HEK293 (cell line): ENCODE results near the gene NEK11.

Source experiments
- CTCF ChIA-PET: fragments of 350-600 bp; formaldehyde crosslinking; extraction: SDS; loops from one replicate; lab custom pipeline; 2021; ENCODE audit warnings: antibody characterized with exemption; lab: Yijun Ruan, JAX
- POLR2A ChIA-PET: fragments of 300-600 bp; formaldehyde crosslinking; extraction: SDS; loops from one replicate; lab custom pipeline; 2020; ENCODE audit warnings: antibody characterized with exemption, inconsistent platforms; lab: Yijun Ruan, JAX
- H3K27ac ChIP-seq: fragments of 200-500 bp; sonication (Bioruptor generic); 2 replicates; pipeline ENCODE4 v1.5.1; 2014; ENCODE audit warnings: low read depth, low read length, control low read depth, inconsistent platforms; ENCODE audit errors: extremely low read depth
- H3K36me3 ChIP-seq, 2 experiments: fragments of 200-500 bp in 1 of 2; sonication (Bioruptor generic) in 1 of 2; 1 replicate in 1 of 2; 2 replicates in 1 of 2; pipeline ENCODE4 v1.5.1; 2014 to 2017; ENCODE audit warnings: inconsistent platforms in 2 of 2, low read length in 2 of 2; ENCODE audit not compliant: control insufficient read depth in 2 of 2, insufficient read depth in 1 of 2
- H3K4me1 ChIP-seq: fragments of 200-500 bp; sonication (Bioruptor generic); 2 replicates; pipeline ENCODE4 v1.5.1; 2014; ENCODE audit warnings: mild to moderate bottlenecking, low read length, inconsistent platforms; ENCODE audit not compliant: control insufficient read depth, insufficient read depth
- H3K4me3 ChIP-seq: 2 replicates; pipeline ENCODE4 v1.5.1; 2011; ENCODE audit warnings: low read depth, mild to moderate bottlenecking, control low read depth, low read length, moderate library complexity
- H3K9me3 ChIP-seq: fragments of 200-500 bp; sonication (Bioruptor generic); 2 replicates; pipeline ENCODE4 v1.5.1; 2014; ENCODE audit warnings: low read depth, low read length, inconsistent platforms; ENCODE audit not compliant: control insufficient read depth, insufficient read depth
- BCL11B ChIP-seq: fragments of 450-650 bp; formaldehyde crosslinking; IDR thresholded peaks from 2 replicates; pipeline ENCODE4 v1.5.1; 2016; ENCODE audit warnings: low read depth, missing biosample characterization, missing genetic modification characterization
- GFI1B ChIP-seq: fragments of 450-650 bp; formaldehyde crosslinking; IDR thresholded peaks from 2 replicates; pipeline ENCODE4 v1.5.1; 2016; ENCODE audit warnings: missing biosample characterization, missing genetic modification characterization
- KLF1 ChIP-seq: fragments of 450-650 bp; formaldehyde crosslinking; IDR thresholded peaks from 2 replicates; pipeline ENCODE4 v1.5.1; 2016; ENCODE audit warnings: missing biosample characterization, missing genetic modification characterization
- ZBTB7A ChIP-seq: fragments of 450-650 bp; formaldehyde crosslinking; IDR thresholded peaks from 2 replicates; pipeline ENCODE4 v1.5.1; 2016; ENCODE audit warnings: low read depth, missing biosample characterization, missing genetic modification characterization
- ZFP41 ChIP-seq: fragments of 450-650 bp; formaldehyde crosslinking; IDR thresholded peaks from 2 replicates; pipeline ENCODE4 v1.5.1; 2016; ENCODE audit warnings: missing biosample characterization, missing genetic modification characterization, borderline replicate concordance
- ZNF169 ChIP-seq: fragments of 450-650 bp; formaldehyde crosslinking; IDR thresholded peaks from 2 replicates; pipeline ENCODE4 v1.5.1; 2016; ENCODE audit warnings: missing biosample characterization, missing genetic modification characterization
- ZNF202 ChIP-seq: fragments of 450-650 bp; formaldehyde crosslinking; IDR thresholded peaks from 2 replicates; pipeline ENCODE4 v1.5.1; 2016; ENCODE audit warnings: missing biosample characterization, missing genetic modification characterization, borderline replicate concordance
- ZNF416 ChIP-seq: fragments of 450-650 bp; formaldehyde crosslinking; IDR thresholded peaks from 2 replicates; pipeline ENCODE4 v1.5.1; 2016; ENCODE audit warnings: missing biosample characterization, missing genetic modification characterization
- ZNF426 ChIP-seq: fragments of 450-650 bp; formaldehyde crosslinking; IDR thresholded peaks from 2 replicates; pipeline ENCODE4 v1.5.1; 2017; ENCODE audit warnings: missing biosample characterization, missing genetic modification characterization, mild to moderate bottlenecking, inconsistent platforms, moderate library complexity
- ZNF48 ChIP-seq: fragments of 450-650 bp; formaldehyde crosslinking; IDR thresholded peaks from 2 replicates; pipeline ENCODE4 v1.5.1; 2016; ENCODE audit warnings: missing biosample characterization, missing genetic modification characterization
- ZNF529 ChIP-seq: fragments of 450-650 bp; formaldehyde crosslinking; IDR thresholded peaks from 2 replicates; pipeline ENCODE4 v1.5.1; 2017; ENCODE audit warnings: missing genetic modification characterization, missing biosample characterization; ENCODE audit not compliant: insufficient replicate concordance
- ZNF560 ChIP-seq: fragments of 450-650 bp; formaldehyde crosslinking; IDR thresholded peaks from 2 replicates; pipeline ENCODE4 v1.5.1; 2017; ENCODE audit warnings: missing biosample characterization, missing genetic modification characterization, borderline replicate concordance
- ZNF660 ChIP-seq: fragments of 450-650 bp; IDR thresholded peaks from 2 replicates; pipeline ENCODE4 v1.5.1; 2018; ENCODE audit warnings: missing biosample characterization, mild to moderate bottlenecking, missing genetic modification characterization
- ZNF670 ChIP-seq: fragments of 450-650 bp; formaldehyde crosslinking; IDR thresholded peaks from 2 replicates; pipeline ENCODE4 v1.5.1; 2016; ENCODE audit warnings: missing biosample characterization, missing genetic modification characterization, low read depth
- ZNF785 ChIP-seq: fragments of 450-650 bp; formaldehyde crosslinking; IDR thresholded peaks from 2 replicates; pipeline ENCODE4 v1.5.1; 2016; ENCODE audit warnings: missing biosample characterization, missing genetic modification characterization
- ZNF830 ChIP-seq: fragments of 450-650 bp; IDR thresholded peaks from 2 replicates; pipeline ENCODE4 v1.5.0; 2018; ENCODE audit warnings: missing biosample characterization, missing genetic modification characterization, low read depth, mild to moderate bottlenecking, moderate library complexity
- ZNF843 ChIP-seq: fragments of 450-650 bp; formaldehyde crosslinking; IDR thresholded peaks from 2 replicates; pipeline ENCODE4 v1.5.1; 2016; ENCODE audit warnings: missing biosample characterization, missing genetic modification characterization
- TF ChIP-seq, protein P1 (sequence below): fragments of 450-650 bp; formaldehyde crosslinking; IDR thresholded peaks from 2 replicates; pipeline ENCODE4 v1.5.1; 2016; ENCODE audit warnings: missing biosample characterization, missing genetic modification characterization
- TF ChIP-seq, protein P2 (sequence below): fragments of 450-650 bp; formaldehyde crosslinking; IDR thresholded peaks from 2 replicates; pipeline ENCODE4; 2016; ENCODE audit warnings: missing biosample characterization, missing genetic modification characterization
- TF ChIP-seq, protein P3 (sequence below): fragments of 450-650 bp; formaldehyde crosslinking; IDR thresholded peaks from 2 replicates; pipeline ENCODE4 v1.5.1; 2017; ENCODE audit warnings: missing biosample characterization, missing genetic modification characterization

Gene NEK11

DNA sequence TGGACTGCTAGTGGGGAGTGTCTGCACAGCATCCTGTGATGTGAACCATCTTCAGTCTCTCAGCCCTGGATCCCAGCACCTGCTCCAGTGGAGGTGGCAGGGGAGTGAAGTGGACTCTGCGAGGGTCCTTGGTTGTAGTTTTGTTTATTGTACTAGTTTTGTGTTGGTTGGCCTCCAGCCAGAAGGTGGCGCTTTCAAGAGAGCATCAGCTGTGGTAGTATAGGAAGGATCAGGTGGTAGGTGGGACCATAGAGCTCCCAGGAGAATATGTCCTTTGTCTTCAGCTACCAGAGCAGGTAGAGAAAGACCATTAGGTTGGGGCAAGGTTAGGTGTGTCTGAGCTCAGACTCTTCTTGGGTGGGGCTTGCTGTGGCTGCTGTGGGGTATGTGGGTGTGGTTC, 20.9 kb downstream of the NEK11 start:
- POLR2A ChIA-PET, result no interaction called here
- Histone ChIP-seq H3K9me3 (no peaks in the 10 kb centered on the region), H3K36me3 (no peaks in the 10 kb centered on the region), H3K27ac (no peak overlapping the region), H3K4me3 (no peak overlapping the region), H3K4me1 (no peaks in the 10 kb centered on the region)
- TF ChIP-seq KLF1 (0 out of 2 replicates have a peak, but pooled peaks have one; percentile 12), ZNF670 (tag by site-specific recombination) (no peak), ZNF169 (tag by site-specific recombination) (no peak), ZNF830 (tag by site-specific recombination) (no peak)
- TF ChIP-seq, protein P1, sequence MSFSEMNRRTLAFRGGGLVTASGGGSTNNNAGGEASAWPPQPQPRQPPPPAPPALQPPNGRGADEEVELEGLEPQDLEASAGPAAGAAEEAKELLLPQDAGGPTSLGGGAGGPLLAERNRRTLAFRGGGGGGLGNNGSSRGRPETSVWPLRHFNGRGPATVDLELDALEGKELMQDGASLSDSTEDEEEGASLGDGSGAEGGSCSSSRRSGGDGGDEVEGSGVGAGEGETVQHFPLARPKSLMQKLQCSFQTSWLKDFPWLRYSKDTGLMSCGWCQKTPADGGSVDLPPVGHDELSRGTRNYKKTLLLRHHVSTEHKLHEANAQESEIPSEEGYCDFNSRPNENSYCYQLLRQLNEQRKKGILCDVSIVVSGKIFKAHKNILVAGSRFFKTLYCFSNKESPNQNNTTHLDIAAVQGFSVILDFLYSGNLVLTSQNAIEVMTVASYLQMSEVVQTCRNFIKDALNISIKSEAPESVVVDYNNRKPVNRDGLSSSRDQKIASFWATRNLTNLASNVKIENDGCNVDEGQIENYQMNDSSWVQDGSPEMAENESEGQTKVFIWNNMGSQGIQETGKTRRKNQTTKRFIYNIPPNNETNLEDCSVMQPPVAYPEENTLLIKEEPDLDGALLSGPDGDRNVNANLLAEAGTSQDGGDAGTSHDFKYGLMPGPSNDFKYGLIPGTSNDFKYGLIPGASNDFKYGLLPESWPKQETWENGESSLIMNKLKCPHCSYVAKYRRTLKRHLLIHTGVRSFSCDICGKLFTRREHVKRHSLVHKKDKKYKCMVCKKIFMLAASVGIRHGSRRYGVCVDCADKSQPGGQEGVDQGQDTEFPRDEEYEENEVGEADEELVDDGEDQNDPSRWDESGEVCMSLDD (tag by site-specific recombination), result no peak
- CTCF ChIA-PET, result interaction anchor here (0.5 to 0.8 kb wide), 4 partner anchors 15 to 387 kb away, joined by 3 to 5 read pairs (median 3); no protein-coding TSS in a partner anchor

DNA sequence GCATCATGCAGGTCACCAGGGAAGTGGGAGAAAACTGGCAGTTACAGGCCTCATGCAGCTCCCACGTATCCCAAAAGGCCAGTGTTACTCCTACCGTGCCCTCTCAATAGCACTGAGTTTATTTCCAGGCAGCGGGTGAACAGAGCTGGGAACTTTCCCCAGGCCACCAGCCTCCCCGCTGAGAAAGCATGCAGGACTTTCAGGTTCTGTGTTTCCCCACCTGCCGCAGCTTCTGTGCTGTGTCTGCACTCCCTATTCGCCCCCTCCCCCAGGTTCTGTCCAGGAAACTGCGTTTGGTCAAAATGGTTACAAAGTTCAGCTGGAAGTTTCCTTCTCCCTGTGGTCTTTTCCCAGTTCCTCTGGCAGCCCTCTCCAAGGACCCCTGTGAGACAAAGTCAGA, 21.4 kb downstream of the NEK11 start:
- CTCF ChIA-PET, result interaction anchor here (0.5 to 0.8 kb wide), 5 partner anchors 16 to 1223 kb away, joined by 3 to 5 read pairs (median 3); no protein-coding TSS in a partner anchor
- H3K36me3 ChIP-seq, result no peaks in the 10 kb centered on the region
- no peak overlapping the region for H3K27ac ChIP-seq
- H3K4me1 ChIP-seq, result no peaks in the 10 kb centered on the region
- no peaks in the 10 kb centered on the region for H3K9me3 ChIP-seq
- TF ChIP-seq GFI1B (no peak), ZNF660 (tag by site-specific recombination) (no peak), ZNF426 (tag by site-specific recombination) (no peak), ZNF843 (tag by site-specific recombination) (no peak), ZNF529 (tag by site-specific recombination) (no peak), ZNF416 (tag by site-specific recombination) (no peak), ZBTB7A (tag by site-specific recombination) (no peak), BCL11B (no peak), ZNF785 (tag by site-specific recombination) (no peak), ZFP41 (tag by site-specific recombination) (no peak), ZNF202 (tag by site-specific recombination) (no peak), ZNF560 (tag by site-specific recombination) (no peak), ZNF48 (tag by site-specific recombination) (no peak)
- TF ChIP-seq, protein P2, sequence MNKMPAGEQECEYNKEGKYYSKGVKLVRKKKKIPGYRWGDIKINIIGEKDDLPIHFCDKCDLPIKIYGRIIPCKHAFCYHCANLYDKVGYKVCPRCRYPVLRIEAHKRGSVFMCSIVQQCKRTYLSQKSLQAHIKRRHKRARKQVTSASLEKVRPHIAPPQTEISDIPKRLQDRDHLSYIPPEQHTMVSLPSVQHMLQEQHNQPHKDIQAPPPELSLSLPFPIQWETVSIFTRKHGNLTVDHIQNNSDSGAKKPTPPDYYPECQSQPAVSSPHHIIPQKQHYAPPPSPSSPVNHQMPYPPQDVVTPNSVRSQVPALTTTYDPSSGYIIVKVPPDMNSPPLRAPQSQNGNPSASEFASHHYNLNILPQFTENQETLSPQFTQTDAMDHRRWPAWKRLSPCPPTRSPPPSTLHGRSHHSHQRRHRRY (tag by site-specific recombination), result no peak
- TF ChIP-seq, protein P3, sequence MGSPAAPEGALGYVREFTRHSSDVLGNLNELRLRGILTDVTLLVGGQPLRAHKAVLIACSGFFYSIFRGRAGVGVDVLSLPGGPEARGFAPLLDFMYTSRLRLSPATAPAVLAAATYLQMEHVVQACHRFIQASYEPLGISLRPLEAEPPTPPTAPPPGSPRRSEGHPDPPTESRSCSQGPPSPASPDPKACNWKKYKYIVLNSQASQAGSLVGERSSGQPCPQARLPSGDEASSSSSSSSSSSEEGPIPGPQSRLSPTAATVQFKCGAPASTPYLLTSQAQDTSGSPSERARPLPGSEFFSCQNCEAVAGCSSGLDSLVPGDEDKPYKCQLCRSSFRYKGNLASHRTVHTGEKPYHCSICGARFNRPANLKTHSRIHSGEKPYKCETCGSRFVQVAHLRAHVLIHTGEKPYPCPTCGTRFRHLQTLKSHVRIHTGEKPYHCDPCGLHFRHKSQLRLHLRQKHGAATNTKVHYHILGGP (tag by site-specific recombination), result no peak
- POLR2A ChIA-PET, result no interaction called here
- H3K4me3 ChIP-seq, result no peak overlapping the region
